Ishikawa (cell line): Measurements from ENCODE around the gene CEACAM1.

Experiments
- CEBPB ChIP-seq: IDR thresholded peaks from 2 replicates; pipeline ENCODE4 v1.6.1; 2012
- CREB1 ChIP-seq: IDR thresholded peaks from 2 replicates; pipeline ENCODE4 v1.6.1; 2012; ENCODE audit warnings: low read depth
- EGR1 ChIP-seq: IDR thresholded peaks from 2 replicates; pipeline ENCODE4 v1.6.1; 2012
- EP300 ChIP-seq: IDR thresholded peaks from 2 replicates; pipeline ENCODE4 v1.6.1; 2012; ENCODE audit warnings: borderline replicate concordance
- FOXM1 ChIP-seq: IDR thresholded peaks from 2 replicates; pipeline ENCODE4 v1.6.1; 2012; ENCODE audit warnings: low read depth, borderline replicate concordance
- NFIC ChIP-seq: IDR thresholded peaks from 2 replicates; pipeline ENCODE4 v1.6.1; 2012
- RAD21 ChIP-seq: IDR thresholded peaks from 2 replicates; pipeline ENCODE4 v1.6.1; 2012; ENCODE audit warnings: low read depth
- TAF1 ChIP-seq: IDR thresholded peaks from 2 replicates; pipeline ENCODE4 v1.6.1; 2012; ENCODE audit warnings: low read depth, mild to moderate bottlenecking
- TCF12 ChIP-seq: IDR thresholded peaks from 2 replicates; pipeline ENCODE4 v1.6.1; 2012; ENCODE audit warnings: low read depth
- TEAD4 ChIP-seq: IDR thresholded peaks from 2 replicates; pipeline ENCODE4 v1.6.1; 2012
- USF1 ChIP-seq: IDR thresholded peaks from 2 replicates; pipeline ENCODE4 v1.6.1; 2012
- YY1 ChIP-seq: IDR thresholded peaks from 2 replicates; pipeline ENCODE4 v1.6.1; 2012; ENCODE audit warnings: low read depth
- ZBTB7A ChIP-seq: IDR thresholded peaks from 2 replicates; pipeline ENCODE4 v1.6.1; 2012; ENCODE audit warnings: low read depth
- TF ChIP-seq, protein P1 (sequence below): IDR thresholded peaks from 2 replicates; pipeline ENCODE4 v1.6.1; 2012
- TF ChIP-seq, protein P2 (sequence below): IDR thresholded peaks from 2 replicates; pipeline ENCODE4 v1.6.1; 2012; ENCODE audit warnings: low read depth, mild to moderate bottlenecking

The CEACAM1 gene

GRCh38 chr19:42571116-42571515 lies 42.8 kb upstream of the CEACAM1 start:
- TF ChIP-seq TAF1: no peak
- TF ChIP-seq, protein P1, sequence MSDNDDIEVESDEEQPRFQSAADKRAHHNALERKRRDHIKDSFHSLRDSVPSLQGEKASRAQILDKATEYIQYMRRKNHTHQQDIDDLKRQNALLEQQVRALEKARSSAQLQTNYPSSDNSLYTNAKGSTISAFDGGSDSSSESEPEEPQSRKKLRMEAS: no peak
- TF ChIP-seq EP300: no peak

DNA sequence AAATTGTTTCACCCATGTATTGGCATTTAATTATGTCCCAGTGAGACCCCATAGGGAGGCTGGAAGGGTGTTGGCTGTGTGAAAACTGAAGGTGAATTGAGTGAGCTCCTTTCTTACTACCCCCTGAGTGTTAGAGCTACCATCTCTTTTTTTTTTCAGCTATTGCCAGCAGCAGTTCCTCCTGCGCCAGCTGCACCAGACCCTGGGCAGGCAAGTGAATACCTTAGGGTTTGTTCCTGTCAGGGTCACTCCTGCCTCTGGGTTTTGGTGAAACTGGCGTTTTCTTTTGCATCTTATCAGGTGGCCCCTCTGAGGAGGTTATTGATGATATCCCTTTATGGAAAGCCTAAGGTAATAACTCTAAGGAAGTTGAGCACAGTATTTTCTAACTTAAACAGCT lies 40.9 kb upstream of the CEACAM1 start:
- TF ChIP-seq RAD21 (no peak), EP300 (no peak)

DNA sequence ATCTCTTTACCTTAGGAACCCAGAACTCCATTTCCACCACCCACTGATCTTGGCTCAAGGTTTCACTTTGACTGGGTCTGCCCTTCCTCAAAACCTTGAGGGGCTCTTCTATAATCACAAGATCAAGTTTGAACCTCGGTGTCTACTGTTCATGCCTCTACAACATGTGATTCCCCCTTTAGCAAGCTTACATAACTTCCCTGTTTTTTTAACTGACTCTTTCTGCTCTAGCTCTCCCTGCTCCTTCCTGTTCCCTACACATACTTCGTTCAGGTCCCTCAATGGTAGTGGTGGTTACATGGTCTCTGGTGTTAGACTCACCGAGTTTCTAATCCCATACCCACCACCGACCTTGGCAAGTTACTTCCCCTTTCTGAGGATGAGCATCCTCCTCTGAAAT lies 39.7 kb upstream of the CEACAM1 start:
- no peak for TF ChIP-seq EP300
- no peak for TF ChIP-seq USF1
- no peak for TF ChIP-seq ZBTB7A
- no peak for TF ChIP-seq TCF12
- TF ChIP-seq NFIC: no peak
- TF ChIP-seq FOXM1: no peak
- TF ChIP-seq TEAD4: no peak
- TF ChIP-seq YY1: no peak
- TF ChIP-seq, protein P2, sequence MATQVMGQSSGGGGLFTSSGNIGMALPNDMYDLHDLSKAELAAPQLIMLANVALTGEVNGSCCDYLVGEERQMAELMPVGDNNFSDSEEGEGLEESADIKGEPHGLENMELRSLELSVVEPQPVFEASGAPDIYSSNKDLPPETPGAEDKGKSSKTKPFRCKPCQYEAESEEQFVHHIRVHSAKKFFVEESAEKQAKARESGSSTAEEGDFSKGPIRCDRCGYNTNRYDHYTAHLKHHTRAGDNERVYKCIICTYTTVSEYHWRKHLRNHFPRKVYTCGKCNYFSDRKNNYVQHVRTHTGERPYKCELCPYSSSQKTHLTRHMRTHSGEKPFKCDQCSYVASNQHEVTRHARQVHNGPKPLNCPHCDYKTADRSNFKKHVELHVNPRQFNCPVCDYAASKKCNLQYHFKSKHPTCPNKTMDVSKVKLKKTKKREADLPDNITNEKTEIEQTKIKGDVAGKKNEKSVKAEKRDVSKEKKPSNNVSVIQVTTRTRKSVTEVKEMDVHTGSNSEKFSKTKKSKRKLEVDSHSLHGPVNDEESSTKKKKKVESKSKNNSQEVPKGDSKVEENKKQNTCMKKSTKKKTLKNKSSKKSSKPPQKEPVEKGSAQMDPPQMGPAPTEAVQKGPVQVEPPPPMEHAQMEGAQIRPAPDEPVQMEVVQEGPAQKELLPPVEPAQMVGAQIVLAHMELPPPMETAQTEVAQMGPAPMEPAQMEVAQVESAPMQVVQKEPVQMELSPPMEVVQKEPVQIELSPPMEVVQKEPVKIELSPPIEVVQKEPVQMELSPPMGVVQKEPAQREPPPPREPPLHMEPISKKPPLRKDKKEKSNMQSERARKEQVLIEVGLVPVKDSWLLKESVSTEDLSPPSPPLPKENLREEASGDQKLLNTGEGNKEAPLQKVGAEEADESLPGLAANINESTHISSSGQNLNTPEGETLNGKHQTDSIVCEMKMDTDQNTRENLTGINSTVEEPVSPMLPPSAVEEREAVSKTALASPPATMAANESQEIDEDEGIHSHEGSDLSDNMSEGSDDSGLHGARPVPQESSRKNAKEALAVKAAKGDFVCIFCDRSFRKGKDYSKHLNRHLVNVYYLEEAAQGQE: no peak
- no peak for TF ChIP-seq CEBPB
- TF ChIP-seq, protein P1: no peak
- no peak for TF ChIP-seq CREB1
- no peak for TF ChIP-seq TAF1
- TF ChIP-seq EGR1: no peak
- TF ChIP-seq RAD21: no peak

GRCh38 chr19:42567567-42567966 lies 39.3 kb upstream of the CEACAM1 start:
- TF ChIP-seq TEAD4 (no peak), TAF1 (no peak), YY1 (no peak), FOXM1 (no peak), NFIC (no peak), EP300 (no peak), EGR1 (no peak), ZBTB7A (no peak), CEBPB (no peak), TCF12 (no peak), USF1 (no peak), CREB1 (no peak), RAD21 (no peak)
- TF ChIP-seq, protein P2: no peak
- TF ChIP-seq, protein P1: no peak

GRCh38 chr19:42563352-42564210 lies 35.3 kb upstream of the CEACAM1 start:
- TF ChIP-seq TCF12 (no peak), RAD21 (peak; percentile 44; the same call in 1 of the 2 replicates)

GRCh38 chr19:42561512-42561911 lies 33.2 kb upstream of the CEACAM1 start:
- no peak for TF ChIP-seq EGR1
- TF ChIP-seq FOXM1: no peak
- no peak for TF ChIP-seq CEBPB
- no peak for TF ChIP-seq TEAD4
- TF ChIP-seq, protein P2: no peak
- no peak for TF ChIP-seq ZBTB7A
- no peak for TF ChIP-seq YY1
- TF ChIP-seq EP300: no peak
- no peak for TF ChIP-seq CREB1
- no peak for TF ChIP-seq RAD21
- TF ChIP-seq TCF12: no peak
- TF ChIP-seq NFIC: no peak
- no peak for TF ChIP-seq TAF1
- TF ChIP-seq, protein P1: no peak
- no peak for TF ChIP-seq USF1
